HPDE6-E6E7 (cell line): ENCODE data around the gene CA9.

ENCODE experiments used
- DNase-seq: peaks from one replicate; pipeline ENCODE4 v3.0.0; 2011; ENCODE audit warnings: missing footprints; ENCODE audit errors: extremely low spot score

CA9 gene

DNA sequence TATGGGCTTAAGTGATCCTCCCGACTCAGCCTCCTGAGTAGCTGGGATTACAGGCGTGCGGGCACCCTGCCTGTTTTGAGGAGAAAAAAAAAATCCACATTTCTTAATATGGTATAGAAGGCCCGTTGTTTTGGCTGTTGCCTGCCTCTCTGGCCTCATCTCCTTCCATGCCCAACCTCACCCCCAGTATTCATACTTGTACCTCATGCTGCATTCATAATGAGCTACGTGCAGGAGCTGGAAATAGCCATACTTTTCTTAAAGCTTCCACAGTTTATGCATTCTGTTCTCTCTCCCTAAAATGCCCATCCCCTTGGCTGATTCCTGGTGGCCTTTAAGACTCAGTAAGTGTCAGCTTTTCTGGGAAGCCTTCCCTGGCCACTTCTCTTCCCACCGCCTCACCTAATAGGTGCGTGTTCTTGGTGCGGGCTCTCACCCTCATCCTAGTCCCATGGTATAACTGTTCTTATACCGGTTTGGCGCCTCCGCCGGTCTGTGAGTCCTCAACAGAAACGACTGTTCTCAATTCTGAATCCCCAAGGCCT lies 18.1 kb downstream of the CA9 start:
- DNase-seq = no peak

DNA sequence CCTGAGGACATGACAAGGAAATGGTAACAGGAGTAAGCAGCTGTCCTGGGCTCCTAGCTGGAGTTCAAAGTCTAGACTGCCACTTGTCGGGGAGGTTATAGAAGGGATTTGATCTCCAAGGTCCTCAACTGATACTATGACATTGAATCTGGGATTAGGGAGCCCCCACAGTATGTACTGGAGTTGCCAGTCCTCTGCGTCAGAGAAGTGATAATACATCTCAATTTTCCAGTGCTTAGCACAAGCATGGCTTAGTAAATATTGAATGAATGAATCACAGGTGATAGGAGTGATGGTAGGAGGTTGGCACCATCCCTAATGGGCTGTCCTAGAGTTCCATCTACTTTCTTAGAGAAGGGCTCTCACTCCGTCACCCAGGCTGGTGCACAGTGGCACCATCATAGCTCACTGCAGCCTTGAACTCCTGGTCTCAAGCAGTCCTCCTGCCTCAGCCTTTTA lies 22.2 kb downstream of the CA9 start:
- DNase-seq = no peak

DNA sequence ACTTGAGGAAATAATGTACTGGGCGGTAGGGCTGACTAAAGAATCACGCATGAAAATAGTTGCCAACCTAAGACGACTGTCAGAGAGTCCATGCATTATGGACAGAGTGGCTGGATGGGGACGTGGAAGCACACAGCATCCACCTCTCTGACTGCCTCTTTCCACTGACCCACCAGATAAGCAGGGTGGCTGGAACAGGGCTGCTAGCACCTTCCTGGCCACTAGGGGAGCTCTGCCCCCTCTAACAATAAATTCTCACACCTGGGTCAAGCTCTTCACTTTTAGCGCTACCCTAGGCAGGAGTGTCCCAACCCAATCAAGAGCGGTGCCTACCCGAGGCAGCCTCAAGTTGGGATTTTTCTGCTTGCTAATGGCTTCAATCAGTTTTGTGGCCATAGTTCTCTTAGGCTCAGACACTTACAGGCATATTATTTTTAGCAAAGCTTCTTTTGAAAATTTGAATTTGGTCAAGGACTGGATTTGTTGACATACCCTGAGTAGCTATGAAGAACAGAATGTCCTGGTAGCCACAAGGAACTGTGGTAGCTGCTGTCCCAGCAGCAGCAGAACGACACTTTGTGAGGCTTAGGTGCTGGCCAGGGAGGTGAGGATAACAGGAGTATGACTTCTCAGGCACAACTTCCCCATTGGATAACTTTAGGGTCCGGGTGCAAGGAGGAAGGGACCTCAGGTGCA lies 22.9 kb downstream of the CA9 start:
- peak; percentile 60 for DNase-seq

- no peak for DNase-seq
Measured at GRCh38 chr9:35697486-35697885, 23.8 kb downstream of the CA9 start.

GRCh38 chr9:35698231-35698630 lies 24.5 kb downstream of the CA9 start:
- no peak for DNase-seq

DNA sequence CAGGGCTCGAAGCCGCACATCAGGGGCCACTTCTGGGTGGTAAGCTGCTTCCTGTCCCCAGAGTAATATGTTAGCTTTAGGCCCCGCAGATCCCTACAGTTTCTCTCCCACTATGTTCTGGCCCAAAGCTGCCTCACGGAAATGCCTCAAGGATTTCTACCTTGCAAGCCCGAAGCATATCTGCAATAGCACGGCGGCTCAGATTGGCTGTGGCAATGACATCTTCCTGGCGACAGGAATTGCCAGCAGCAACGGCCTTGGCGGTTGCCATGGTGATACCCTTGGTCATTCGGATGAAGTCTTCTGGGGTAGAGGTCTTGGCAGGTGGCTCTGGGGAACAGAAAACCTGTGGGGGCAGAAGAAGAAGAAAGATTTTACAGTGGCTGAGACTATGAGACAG lies 26.3 kb downstream of the CA9 start:
- DNase-seq = no peak

- no peak for DNase-seq
Measured at GRCh38 chr9:35700942-35701341, 27.2 kb downstream of the CA9 start.

DNA sequence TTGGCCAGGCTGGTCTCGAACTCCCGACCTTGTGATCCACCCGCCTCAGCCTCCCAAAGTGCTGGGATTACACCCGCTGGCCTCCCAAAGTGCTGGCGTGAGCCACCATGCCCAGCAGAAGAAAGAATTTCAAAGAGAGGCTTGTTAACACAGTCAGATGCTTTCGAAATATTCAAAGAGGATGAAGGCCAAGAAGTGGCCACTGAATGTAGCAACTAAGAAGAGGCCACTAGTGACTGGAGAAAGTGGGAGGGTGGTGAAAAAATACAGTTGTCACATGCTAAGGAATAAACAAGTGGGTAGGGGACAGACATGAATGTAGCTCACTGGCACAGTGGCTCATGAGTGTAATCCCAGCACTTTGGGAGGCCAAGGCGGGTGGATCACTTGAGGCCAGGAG lies 29.0 kb downstream of the CA9 start:
- no peak for DNase-seq

GRCh38 chr9:35703906-35704672 lies 30.4 kb downstream of the CA9 start:
- DNase-seq = no peak

DNA sequence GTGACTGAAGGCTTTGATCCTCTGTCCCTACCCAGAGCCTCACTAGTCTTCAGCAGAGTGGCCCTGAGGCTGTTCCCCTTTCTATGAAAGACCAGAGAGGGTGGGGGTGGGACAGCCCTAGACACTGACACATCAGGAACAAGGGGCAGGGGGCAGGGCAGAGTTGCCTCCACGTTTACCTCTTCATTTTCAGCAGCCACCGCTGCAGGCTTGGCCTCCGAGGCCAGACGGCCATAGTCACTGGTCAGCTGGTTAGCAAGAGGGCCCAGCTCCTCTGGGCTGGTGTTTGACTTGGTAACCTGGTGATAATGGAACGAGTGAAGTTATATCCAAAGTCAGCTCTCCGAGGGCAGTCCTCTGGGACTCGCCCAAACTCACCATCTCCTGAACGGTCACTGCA lies 31.6 kb downstream of the CA9 start:
- no peak for DNase-seq

GRCh38 chr9:35705836-35706430 lies 32.2 kb downstream of the CA9 start:
- DNase-seq = no peak

GRCh38 chr9:35706951-35707350 lies 33.2 kb downstream of the CA9 start:
- DNase-seq = no peak

DNA sequence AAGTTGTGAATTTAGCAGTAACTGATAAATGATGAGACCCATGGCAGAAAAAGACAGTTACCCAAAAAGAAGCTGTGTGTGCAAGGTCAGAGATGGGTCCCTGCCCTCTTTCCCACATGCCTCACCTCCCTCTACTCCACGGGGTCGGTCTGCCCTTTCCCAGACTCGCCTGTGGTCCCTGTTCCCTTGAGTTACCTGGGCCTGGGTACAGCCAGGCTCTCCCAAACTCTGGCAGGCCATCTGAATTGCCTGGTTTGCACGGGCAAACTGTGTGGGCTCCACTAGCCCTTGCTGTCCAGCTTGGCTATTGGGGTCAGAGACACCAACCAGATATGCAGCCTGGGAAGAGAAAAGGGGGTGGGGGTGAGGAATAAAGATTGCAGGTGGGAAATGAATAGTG lies 34.4 kb downstream of the CA9 start:
- DNase-seq = no peak

DNA sequence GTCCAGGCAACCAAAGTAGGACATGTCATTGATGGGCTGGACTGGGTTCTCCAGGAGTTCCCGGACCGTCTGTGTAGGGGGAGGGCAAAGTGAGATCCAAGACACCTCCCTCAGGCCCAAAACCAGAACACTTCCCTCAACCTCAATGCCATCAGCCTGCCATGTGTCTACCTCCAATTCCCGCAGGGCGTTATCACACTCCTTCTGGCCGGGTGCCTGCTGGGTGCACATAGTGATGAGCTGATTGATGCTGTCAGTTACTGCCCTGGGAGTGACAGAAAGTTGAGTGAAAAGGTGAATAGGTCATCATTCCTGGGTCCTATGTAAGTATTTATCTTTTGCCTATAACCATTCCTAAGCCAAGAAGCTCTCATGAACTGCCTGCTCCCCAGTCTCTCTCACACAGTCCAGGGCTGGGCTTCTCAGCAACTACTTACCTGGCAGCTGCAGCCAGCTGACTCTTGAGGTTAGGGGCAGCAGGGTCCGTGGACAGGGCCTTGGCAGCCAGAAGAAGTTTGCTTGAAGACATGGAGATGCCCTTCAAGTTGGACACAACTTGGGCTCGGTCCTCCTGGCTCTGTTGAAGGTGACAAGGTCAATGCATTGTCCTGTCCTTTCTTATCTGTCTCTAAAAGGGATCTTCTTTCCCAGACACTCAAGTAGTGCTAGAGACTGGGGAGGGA lies 37.2 kb downstream of the CA9 start:
- no peak for DNase-seq

GRCh38 chr9:35711501-35712428 lies 38.0 kb downstream of the CA9 start:
- DNase-seq = no peak

- no peak for DNase-seq
Measured at GRCh38 chr9:35712762-35713400, 39.2 kb downstream of the CA9 start.

DNA sequence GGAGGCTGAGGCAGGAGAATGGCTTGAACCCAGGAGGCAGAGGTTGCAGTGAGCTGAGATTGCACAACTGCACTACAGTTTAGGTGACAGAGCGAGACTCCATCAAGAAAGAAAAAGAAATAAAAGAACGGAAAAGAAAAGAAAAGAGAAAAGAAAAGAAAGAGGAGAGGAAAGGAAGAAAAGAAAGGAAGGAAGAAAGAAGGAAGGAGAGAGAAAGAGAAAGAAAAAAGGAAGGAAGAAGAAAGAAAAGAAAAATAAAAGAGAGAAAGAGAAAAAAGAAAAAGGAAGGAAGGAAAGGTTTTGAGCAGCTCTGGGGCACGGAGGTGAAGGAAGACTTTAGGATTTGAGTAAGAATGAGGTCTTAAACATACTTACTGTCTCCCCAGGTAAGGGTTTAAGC lies 39.9 kb downstream of the CA9 start:
- DNase-seq = no peak

DNA sequence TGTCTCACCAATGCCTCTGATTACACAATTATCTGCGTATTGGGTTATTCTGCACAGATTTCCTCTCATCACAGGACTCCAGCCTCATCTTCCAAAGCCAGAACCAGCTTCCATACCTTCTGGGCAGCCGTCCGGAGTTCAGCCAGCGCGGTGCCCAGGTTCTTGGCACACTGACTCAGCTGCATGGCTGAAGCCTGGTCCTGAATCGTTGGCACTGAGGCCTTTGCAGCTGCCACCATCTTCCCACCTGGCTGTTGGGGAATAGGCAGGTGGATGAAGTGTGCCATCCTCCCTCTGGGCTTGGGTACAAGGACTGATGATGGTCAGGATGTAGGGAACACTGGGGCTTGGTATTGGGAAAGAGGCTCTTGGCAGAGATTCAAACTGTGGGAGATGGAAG lies 40.4 kb downstream of the CA9 start:
- no peak for DNase-seq

DNA sequence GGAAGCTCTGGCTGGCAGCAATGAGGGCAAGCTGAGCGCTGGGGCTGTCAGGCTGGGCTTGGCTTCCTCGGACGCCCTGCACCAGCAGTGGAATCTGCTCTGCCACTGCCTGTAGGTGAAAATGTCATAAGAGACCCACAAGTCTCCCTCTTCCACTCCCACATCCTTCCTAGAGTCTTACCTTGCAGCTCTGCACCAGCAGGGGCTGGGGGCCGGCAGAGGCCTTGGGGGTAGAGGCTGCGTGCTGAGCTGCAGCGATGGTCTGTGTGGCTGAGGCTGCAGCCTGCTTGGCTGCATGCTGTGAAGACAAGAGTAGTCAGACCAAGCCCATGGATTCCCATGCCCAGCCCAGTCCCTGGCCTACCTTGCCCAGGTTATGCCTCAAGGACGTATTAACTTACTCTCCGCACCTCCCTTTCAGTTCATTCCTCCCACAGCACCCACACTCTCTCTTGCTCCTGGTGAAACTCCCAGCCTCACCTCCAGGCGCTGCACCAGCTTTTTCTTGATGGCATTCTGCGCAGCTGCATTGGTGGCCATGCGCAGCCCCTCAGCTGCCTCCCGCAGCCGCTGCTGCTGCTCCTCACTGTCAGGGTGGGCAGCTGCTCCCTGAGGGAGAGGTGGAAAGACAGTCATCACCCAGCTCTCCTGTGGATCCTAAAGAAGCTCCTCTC lies 41.0 kb downstream of the CA9 start:
- DNase-seq = no peak

DNA sequence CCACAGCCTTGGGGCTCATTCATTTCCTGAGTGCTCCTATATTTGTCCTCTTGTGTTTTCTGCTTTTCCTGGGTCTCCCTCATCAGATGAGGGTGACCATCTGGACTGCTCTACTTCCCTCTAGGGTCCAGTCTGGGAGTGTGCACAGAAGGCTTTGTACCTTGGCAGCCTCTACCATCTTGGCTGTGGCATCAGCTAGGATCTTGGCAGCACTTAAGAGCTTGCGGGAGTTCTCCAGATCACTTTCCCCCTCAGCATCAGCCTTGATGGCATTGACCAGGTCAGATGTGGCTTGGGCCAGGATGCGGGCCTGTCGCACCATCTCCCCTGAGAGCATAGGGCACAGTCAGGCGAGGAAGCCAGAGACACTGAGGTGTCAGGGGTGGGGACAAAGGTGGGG lies 42.5 kb downstream of the CA9 start:
- no peak for DNase-seq
